HG02870 (cell line): ENCODE data around the gene TMEM263.
"Not testable (repeated sequence)": the region's sequence is repeated elsewhere in the genome, so short reads cannot be mapped to it uniquely, and the experiment has no call there.

Experiments used
- ATAC-seq: cut with Tn5 transposase; IDR thresholded peaks from one replicate; pipeline ENCODE4 v1.9.1; 2021; ENCODE audit warnings: mild to moderate bottlenecking, moderate library complexity; ENCODE audit not compliant: unreplicated experiment

The TMEM263 gene

DNA sequence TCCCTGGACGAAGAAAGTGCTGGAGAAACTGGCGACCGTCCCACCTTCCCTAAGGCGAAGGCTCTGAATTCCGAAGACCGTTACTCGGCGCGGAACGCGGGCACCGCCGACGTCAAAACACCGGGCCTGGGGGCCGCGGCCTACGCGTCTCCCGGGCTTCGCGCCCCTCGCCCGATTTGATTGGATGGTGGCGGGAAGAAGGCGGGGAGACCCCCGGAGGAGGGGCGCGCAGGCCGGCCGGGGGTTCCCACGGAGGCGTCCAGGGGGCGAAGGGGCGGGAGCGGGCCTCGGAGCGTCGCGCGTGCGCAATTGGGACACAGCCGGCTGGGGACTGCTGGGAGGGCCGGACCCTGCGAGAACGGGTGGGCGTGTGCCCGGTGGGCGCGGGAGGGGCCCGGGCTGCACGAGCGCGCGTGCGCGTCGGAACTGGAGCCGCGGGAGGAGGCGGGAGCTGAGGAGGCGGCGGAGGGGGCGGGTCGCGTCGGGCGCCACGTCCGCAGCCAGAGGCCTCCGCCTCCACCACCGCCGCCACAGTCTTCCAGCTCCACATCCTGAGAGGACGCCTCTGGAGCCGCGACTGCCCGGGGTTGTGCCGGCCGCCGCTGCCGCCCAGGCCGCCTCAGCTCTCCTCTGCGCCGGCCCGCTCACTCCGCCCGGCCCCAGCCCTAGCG is at the start of gene TMEM263:
TSS of gene TMEM263 (plus strand) at position 531 of the 671 bp plus-strand sequence. CDS start 11,210 bp downstream, outside the sequence.
- peak; percentile 73 for ATAC-seq

DNA sequence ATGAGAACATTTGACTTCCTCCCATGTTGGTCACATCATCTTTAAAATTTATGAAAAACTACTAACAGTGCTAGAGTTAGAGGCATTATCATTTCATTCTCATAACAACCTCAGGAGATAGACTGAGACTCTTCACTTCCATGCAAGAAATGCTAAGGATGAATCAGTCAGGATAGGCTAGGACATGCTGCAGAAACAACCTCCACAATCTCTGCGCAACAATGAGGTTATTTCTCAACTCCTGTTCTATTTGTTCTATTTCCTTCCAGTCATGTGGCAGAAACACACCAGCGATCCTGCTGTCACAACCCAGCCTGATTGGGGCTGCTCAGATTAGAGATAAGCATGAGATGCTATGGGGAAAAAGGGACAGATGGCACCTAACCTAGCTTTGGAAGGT is 49.0 kb upstream of the TMEM263 start:
- ATAC-seq, result no peak

DNA sequence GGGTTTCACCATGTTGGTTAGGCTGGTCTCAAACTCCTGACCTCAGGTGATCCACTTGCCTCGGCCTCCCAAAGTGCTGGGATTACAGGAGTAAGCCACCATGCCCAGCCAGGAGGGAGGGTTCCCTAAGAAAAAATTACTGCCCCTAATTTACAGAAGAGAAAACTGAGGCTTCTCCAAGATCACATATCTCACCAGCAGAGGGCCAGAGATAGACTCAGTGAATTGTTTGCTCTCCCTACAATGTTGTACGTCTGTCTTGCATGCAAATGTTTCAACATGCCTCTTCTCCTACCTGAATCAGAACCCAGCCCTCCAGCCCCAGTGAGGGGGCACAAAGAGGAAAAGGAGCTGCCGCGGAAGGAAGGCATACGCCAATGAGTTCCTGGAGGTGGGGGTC is 48.3 kb upstream of the TMEM263 start:
- no peak for ATAC-seq

- no peak for ATAC-seq
These were observed 47.9 kb upstream of the TMEM263 start for GRCh38 chr12:106907846-106908245.

DNA sequence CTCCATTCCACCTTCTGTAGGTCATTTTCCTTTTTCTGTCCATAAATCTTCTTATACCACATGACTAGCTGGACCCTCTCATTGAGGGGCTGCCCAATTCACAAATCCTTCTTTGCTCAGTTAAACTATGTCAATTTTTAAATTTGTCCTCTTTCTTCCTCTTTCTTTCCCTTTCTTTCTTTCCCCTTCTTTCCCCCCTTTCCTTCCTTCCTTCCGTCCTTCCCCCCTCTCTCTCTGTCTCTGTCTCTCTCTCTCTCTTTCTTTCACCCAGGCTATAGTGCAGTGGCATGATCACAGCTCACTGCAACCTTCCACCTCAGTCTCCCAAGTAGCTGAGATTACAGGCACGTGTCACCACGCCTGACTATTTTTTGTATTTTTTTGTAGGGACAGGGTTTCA is 47.1 kb upstream of the TMEM263 start:
- no peak for ATAC-seq

- ATAC-seq, result peak; percentile 59
These were observed 45.5 kb upstream of the TMEM263 start for GRCh38 chr12:106910202-106910601.

- ATAC-seq, result no peak
These were observed 44.1 kb upstream of the TMEM263 start for GRCh38 chr12:106911581-106911980.

DNA sequence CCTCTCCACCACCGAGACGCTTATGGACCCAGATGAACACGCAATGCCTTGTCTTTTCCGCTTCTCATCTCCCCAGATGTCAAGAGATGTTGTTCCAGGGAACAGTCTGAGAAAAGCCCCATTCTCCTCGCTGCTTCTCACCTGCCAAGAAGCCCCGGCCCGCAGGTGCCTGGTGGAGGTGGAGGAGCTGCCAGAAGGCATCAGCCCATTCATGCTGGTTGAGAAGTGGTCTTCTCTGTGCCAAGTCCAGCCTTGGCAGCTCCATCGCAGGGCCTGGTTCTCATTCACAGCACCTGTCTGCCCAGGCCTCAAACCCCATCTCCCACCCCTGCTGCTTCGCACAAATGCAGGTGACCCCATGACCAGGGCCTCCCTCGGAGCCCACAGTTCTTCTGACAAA is 42.3 kb upstream of the TMEM263 start:
- no peak for ATAC-seq

DNA sequence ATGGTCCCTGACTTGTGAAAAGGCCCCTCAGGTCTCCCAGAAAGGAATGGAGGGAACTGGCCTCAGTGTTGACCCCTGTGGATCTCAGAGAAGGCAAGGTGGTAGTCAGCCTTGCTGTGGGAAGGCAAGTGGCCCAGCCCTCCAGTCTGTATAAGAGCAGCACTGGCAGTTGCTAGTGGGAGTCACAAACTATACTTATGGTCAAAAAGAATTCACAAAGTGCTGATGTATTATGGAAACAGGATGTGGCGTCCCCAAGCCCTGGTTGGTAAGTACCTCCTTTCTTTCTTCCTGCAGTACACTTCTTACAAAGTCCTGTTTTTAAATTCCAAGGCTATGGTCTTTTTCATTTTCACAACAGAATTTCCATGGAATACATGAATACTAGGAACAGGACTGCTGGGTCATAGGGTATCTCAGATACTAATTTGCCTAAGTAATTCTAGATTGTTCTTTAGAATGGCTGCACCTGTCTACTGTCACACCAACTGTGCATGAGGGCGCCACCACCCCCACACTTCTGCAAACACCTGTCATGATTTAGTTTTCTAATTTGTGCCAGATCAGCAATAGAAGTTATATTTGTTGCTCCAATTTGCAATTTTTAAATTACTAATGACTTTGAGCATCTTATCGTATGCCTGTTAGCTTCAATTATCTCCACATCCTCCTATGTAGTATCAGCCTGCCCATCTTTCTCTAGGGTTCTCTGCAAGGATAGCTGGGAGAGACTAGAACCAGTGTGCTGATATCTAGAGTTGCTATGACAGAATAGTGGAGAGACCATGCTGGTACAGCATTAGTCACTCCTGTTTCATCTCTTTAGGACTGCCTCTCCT is 40.7 kb upstream of the TMEM263 start:
- peak; percentile 72 for ATAC-seq

DNA sequence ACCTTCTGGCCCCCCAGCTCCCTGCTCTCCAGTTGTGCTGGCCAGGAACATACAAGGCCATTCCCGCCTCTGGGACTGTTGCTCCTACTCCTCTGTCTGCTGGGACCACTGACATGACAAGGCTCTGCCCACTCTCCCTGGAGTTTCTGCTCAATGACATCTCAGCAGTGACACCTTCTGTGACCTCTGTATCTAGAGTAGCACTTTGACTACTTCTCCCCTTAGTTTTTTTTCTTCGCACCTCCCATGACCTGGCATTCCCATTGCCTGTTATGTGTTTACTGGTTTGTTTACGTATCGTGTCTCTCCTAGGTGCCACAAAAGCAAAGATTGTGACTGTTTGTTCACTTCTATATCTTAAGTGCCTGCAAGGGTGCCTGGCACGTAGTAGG is 40.1 kb upstream of the TMEM263 start:
- ATAC-seq, result no peak

DNA sequence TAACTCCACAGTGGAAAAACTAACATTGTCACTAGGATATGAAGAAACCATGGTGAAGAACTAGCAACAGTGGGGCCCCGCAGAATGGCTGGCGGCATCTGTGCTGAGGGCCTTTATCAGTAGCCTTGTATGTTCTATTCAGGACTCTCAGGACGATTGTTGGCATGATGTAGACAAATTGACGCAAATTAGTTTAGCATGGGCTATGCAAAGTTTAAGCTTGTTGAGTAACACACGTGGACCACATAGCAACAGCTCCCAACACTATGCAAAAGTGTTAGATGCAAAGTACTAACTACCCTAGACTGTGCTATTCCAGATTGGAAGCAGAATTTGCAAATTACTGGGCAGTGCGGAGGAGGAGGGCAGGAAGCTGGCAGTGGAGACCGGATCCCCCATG is 38.2 kb upstream of the TMEM263 start:
- ATAC-seq, result no peak

GRCh38 chr12:106918746-106919145 is 37.0 kb upstream of the TMEM263 start:
- ATAC-seq, result no peak

DNA sequence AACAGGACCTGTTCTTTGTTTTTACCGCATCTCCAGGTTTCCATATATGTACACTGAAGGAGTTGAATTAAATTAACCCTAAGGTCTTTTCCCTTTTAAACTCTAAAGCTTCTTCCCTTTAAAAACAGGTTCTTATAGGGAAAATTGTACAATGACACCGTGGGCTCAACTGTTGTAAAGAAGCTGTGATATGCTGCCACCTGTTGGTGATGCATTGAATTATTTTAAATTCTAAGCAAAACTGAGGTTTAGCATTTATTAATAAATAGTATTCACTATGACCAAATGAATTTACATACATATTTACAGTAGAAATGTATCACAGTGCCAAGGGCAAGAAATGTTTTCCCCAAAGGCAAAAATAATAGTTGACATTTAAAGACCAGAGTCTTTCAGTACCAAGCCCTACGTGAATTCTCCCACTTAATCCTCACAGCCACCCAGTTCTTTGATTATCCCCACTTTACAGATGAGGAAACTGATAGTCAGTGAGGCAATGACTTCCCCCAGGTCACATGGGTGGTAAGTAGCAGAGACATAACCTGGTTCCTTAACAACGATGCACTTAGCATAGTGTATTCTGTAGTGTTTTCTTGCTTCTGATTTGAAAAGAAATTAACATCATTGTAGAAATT is 35.7 kb upstream of the TMEM263 start:
- ATAC-seq, result no peak

DNA sequence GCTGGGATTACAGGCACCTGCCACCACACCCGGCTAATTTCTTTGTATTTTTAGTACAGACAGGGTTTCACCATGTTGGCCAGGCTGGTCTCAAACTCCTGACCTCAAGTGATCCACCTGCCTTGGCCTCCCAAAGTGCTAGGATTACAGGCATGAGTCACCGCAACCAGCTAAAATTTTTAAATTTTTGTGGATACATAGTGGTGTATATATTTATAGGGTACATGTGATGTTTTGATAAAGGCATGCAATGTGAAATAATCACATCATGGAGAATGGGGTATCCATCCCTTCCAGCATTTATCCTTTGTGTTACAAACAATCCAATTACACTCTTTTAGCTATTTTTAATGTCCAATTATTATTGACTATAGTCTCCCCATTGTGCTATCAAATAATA is 33.7 kb upstream of the TMEM263 start:
- not testable (repeated sequence) for ATAC-seq

- not testable (repeated sequence) for ATAC-seq
These were observed 32.1 kb upstream of the TMEM263 start for GRCh38 chr12:106923594-106923993.

DNA sequence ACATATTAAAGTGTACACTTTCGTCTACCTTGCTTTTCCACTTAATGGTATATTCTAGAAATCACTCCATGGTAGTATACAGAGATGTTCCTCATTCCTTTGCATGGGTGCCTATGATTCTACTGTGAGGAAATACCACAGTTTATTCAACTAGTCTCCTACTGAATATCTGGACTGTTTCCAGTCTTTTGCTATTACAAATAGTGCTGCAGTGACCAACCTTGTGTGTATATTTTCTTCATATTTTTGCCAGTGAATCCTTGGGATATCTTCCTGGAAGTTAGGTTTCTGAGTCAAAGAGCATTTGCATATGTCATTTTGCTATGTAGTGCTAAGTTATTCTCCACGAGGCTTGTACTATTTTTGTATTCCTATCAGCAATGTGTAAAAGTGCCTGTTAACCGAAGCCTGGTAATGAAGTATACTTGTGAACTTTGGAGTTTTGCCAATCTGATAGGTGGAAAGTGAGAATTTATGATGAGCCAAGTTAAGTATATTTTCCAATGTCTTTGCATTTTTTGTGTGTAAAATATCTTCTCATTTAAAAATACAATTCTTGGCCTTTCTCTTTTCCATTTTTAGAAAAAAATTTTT is 31.3 kb upstream of the TMEM263 start:
- no peak for ATAC-seq

GRCh38 chr12:106926657-106927056 is 29.1 kb upstream of the TMEM263 start:
- ATAC-seq, result no peak

DNA sequence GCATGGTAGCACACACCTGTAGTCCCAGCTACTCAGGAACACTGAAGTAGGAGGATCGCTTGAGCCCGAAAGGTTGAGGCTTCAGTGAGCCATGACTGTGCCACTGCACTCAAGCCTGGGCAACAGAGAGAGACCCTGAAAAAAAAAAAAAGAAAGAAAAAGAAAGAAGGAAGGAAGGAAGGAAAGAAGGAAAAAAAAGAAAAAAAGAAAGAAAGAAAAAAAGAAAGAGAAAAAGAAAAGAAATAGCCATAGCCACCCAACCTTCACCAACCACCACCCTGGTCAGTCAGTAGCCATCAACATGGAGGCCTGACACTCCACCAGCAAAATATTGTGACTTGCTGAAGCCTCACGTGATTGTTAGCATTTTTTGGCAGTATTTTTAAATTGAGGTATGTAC is 21.4 kb upstream of the TMEM263 start:
- ATAC-seq, result no peak

DNA sequence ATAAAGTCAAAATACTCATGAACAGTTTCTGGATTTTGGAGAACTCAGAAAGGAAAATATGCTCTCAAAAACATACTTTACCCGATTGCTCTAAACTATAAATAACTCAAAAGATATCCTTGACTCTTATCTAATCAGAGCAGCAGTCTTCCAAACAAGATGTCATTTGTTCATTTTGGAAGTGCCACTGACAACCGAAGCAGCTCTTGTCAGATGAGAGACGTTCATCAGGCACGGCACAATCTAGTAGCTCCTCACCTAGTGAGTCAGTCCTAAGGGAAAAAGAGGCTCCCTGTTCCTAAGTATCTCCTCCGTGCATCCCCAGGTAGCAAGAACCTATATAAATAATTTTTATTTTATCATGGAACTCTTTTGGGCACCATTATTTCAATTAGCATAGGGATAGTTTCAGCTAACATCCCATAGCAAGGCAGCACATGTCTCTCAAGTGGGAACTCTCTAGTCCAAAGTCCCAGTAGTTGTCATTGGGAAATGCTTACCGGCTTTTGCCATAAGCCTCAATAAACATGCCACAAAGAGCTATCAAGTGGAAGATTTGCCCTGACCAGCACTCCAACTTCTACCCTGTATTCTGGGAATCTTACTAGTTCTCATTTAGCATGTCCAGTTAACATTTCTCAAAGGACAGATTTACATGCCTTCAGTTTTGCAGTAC is 14.1 kb upstream of the TMEM263 start:
- no peak for ATAC-seq

- ATAC-seq, result no peak
These were observed 12.9 kb upstream of the TMEM263 start for GRCh38 chr12:106942775-106943174.
